ENCODE data around the gene DSPP. TPM values are rescaled to one million over a fixed set of nuclear protein-coding genes. Genes with fewer than 3 reads are reported as not detected.

DSPP gene
- total and polyA plus RNA-seq, 10 donors, result not detected

- H3K4me1 ChIP-seq, result no peaks in the 10 kb centered on the region
- no peak overlapping the region for H3K4me3 ChIP-seq
- no peak overlapping the region for H3K27ac ChIP-seq
- intact Hi-C loops (cut with DNase I; ENCODE audit: low total_unique reads), result no loop called here
- no peak for TF ChIP-seq POLR2A (IDR thresholded peaks at IDR 0.05)
- TF ChIP-seq CTCF (IDR thresholded peaks at IDR 0.05 in 8 of 11, conservative IDR thresholded peaks at IDR 0.05 in 3 of 11), result no peak
- TF ChIP-seq POLR2AphosphoS5 (IDR thresholded peaks at IDR 0.05), result no peak
- no peaks in the 10 kb centered on the region for H3K36me3 ChIP-seq
- no peak for DNase-seq
- whole genome bisulfite sequencing, 5 donors, result 79 to 93% (median 86%) methylated on average over 3 of the region's 3 CpGs
- no peaks in the 10 kb centered on the region for H3K9me3 ChIP-seq
- H3K27me3 ChIP-seq (replicated peaks in 1 of 7), result no peaks in the 10 kb centered on the region
These were observed 43.6 kb downstream of the DSPP start for GRCh38 chr4:87651941-87652340.

- H3K36me3 ChIP-seq, result no peaks in the 10 kb centered on the region
- H3K4me1 ChIP-seq, result no peaks in the 10 kb centered on the region
- no peak for TF ChIP-seq POLR2AphosphoS5 (IDR thresholded peaks at IDR 0.05)
- TF ChIP-seq POLR2A (IDR thresholded peaks at IDR 0.05), result no peak
- no peak for TF ChIP-seq CTCF (IDR thresholded peaks at IDR 0.05 in 8 of 11, conservative IDR thresholded peaks at IDR 0.05 in 3 of 11)
- no peak overlapping the region for H3K27ac ChIP-seq
- no peaks in the 10 kb centered on the region for H3K9me3 ChIP-seq
- DNase-seq, result no peak
- intact Hi-C loops (cut with DNase I; ENCODE audit: low total_unique reads), result no loop called here
- no peak overlapping the region for H3K4me3 ChIP-seq
- 74 to 86% (median 81%) methylated on average over 1 of the region's 1 CpG for WGBS, 5 donors
- H3K27me3 ChIP-seq (replicated peaks in 1 of 7), result peaks cover 0 to 6% (median 0%) of the 10 kb centered on the region in 7 donors
These were observed 46.2 kb downstream of the DSPP start for GRCh38 chr4:87654487-87655044.

GRCh38 chr4:87657525-87657924, 49.2 kb downstream of the DSPP start:
- Histone ChIP-seq H3K27ac (no peak overlapping the region), H3K9me3 (no peaks in the 10 kb centered on the region), H3K27me3 (replicated peaks in 1 of 7) (peaks cover 0 to 6% (median 0%) of the 10 kb centered on the region in 7 donors), H3K4me3 (no peak overlapping the region), H3K36me3 (no peaks in the 10 kb centered on the region), H3K4me1 (no peaks in the 10 kb centered on the region)
- DNase-seq, result no peak
- intact Hi-C loops (cut with DNase I; ENCODE audit: low total_unique reads), result no loop called here
- TF ChIP-seq POLR2A (IDR thresholded peaks at IDR 0.05) (no peak), CTCF (IDR thresholded peaks at IDR 0.05 in 8 of 11, conservative IDR thresholded peaks at IDR 0.05 in 3 of 11) (no peak), POLR2AphosphoS5 (IDR thresholded peaks at IDR 0.05) (no peak)
- 75 to 88% (median 79%) methylated on average over 3 of the region's 3 CpGs for WGBS, 5 donors

- Histone ChIP-seq H3K9me3 (no peaks in the 10 kb centered on the region), H3K27ac (no peak overlapping the region), H3K4me1 (no peaks in the 10 kb centered on the region), H3K36me3 (no peaks in the 10 kb centered on the region), H3K27me3 (replicated peaks in 1 of 7) (peaks cover 0 to 6% (median 0%) of the 10 kb centered on the region in 7 donors), H3K4me3 (no peak overlapping the region)
- intact Hi-C loops (cut with DNase I; ENCODE audit: low total_unique reads), result no loop called here
- TF ChIP-seq POLR2A (IDR thresholded peaks at IDR 0.05) (no peak), CTCF (IDR thresholded peaks at IDR 0.05 in 8 of 11, conservative IDR thresholded peaks at IDR 0.05 in 3 of 11) (no peak), POLR2AphosphoS5 (IDR thresholded peaks at IDR 0.05) (no peak)
- DNase-seq, result no peak
- WGBS, 5 donors, result 75 to 86% (median 85%) methylated on average over 3 of the region's 3 CpGs
These were observed 51.1 kb downstream of the DSPP start for GRCh38 chr4:87659247-87659931.
